Right lobe of liver (tissue), 4 donors: Measurements from ENCODE around the gene FNDC3B.

Source experiments
- POLR2A ChIP-seq: fragments of 450-650 bp; IDR thresholded peaks from one replicate; pipeline ENCODE4 v1.6.1; 2017; ENCODE audit warnings: antibody characterized with exemption, mild to moderate bottlenecking
- TF ChIP-seq, protein P1 (sequence below), 4 donors: fragments of 200-600 bp in 3 of 4; fragments of 450-650 bp in 1 of 4; IDR thresholded peaks; one replicate each; pipeline versions ENCODE4 v1.5.1 to v1.8.0; 2016 to 2022; ENCODE audit warnings: antibody characterized with exemption in 4 of 4, mild to moderate bottlenecking in 2 of 4
- donor health status: DM: no; HTN: no; CAD: no.
- donor health status: DM: no; HTN: no; CAD: no.
- donor health status: DM: no; HTN: yes; CAD: no.

- TF ChIP-seq, protein P1, sequence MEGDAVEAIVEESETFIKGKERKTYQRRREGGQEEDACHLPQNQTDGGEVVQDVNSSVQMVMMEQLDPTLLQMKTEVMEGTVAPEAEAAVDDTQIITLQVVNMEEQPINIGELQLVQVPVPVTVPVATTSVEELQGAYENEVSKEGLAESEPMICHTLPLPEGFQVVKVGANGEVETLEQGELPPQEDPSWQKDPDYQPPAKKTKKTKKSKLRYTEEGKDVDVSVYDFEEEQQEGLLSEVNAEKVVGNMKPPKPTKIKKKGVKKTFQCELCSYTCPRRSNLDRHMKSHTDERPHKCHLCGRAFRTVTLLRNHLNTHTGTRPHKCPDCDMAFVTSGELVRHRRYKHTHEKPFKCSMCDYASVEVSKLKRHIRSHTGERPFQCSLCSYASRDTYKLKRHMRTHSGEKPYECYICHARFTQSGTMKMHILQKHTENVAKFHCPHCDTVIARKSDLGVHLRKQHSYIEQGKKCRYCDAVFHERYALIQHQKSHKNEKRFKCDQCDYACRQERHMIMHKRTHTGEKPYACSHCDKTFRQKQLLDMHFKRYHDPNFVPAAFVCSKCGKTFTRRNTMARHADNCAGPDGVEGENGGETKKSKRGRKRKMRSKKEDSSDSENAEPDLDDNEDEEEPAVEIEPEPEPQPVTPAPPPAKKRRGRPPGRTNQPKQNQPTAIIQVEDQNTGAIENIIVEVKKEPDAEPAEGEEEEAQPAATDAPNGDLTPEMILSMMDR (IDR thresholded peaks at IDR 0.05): no peak
- no peak for TF ChIP-seq POLR2A
These were observed 226.7 kb downstream of the FNDC3B start for GRCh38 chr3:172266103-172266502.
